ENCODE data around the gene PRKG2. TPM values are rescaled to one million over a fixed set of nuclear protein-coding genes. Genes with fewer than 3 reads are reported as not detected.

Gene PRKG2
- total RNA-seq, 1 experiment from 2014 or later: 0.05 TPM

GRCh38 chr4:81096566-81096965 is 118.5 kb downstream of the PRKG2 start:
- DNase-seq (ENCODE audit: low read depth): no peak

GRCh38 chr4:81095389-81095788 is 119.6 kb downstream of the PRKG2 start:
- no peak for DNase-seq (ENCODE audit: low read depth)

DNA sequence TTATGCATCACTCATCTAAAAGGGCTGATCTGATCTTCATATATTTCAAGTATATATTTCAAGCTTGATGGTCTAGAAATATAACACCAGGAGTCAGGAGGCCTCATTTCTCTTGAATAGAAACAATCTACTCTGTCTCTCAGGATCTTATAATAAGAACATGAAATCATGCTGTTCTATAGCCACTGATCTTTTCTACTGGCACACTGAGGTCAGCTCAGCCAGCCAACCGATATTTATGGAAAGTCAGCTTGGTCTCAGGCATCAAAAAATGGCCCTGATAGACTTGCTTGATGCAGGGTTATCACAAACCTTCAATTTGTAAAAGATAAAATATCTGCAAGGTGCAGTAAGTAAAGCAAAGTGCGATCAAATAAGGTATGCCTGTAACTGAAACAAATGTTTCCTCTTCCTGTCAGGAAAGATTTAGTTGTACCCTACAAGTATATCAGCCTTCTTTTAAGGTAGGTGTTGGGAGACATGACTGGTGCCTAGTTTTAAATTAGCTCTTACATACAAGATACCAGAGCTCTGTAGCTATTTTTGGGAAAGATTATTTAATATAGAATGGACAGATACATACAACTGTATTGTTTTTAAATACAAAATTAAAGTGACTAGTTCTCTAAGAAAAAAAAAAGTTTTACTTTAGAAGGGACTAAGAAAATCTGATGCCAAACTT is 121.2 kb downstream of the PRKG2 start:
- no peak for DNase-seq (ENCODE audit: low read depth)

GRCh38 chr4:81085979-81086378 is 129.0 kb downstream of the PRKG2 start:
- no peak for DNase-seq (ENCODE audit: low read depth)

GRCh38 chr4:81085291-81085690 is 129.7 kb downstream of the PRKG2 start:
- DNase-seq (ENCODE audit: low read depth): peak; percentile 8

- no peak for DNase-seq (ENCODE audit: low read depth)
Measured at GRCh38 chr4:81084634-81085033, 130.4 kb downstream of the PRKG2 start.

DNA sequence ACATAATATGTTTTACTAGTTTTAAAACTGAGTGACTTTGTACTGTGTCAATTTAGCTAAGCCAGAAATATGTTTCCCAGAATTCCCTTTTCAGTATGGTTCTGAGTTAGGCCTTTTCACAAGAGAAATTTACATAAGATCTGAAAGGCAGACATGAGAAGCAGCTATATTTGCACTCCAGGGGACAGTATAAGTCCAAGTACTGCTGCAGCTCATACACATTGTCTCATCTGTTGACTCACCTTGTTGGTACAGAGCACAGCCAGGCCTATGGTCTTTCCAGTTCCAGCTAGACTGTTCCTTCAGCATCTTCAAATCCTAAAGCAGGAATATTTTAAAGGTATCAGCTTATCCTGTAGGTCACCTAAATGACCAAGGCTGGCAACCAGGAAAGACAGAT is 131.0 kb downstream of the PRKG2 start:
- DNase-seq (ENCODE audit: low read depth): peak; percentile 14

GRCh38 chr4:81081156-81081555 is 133.9 kb downstream of the PRKG2 start:
- DNase-seq (ENCODE audit: low read depth): no peak

- DNase-seq (ENCODE audit: low read depth): no peak
Measured at GRCh38 chr4:81071013-81071412, 144.0 kb downstream of the PRKG2 start.

DNA sequence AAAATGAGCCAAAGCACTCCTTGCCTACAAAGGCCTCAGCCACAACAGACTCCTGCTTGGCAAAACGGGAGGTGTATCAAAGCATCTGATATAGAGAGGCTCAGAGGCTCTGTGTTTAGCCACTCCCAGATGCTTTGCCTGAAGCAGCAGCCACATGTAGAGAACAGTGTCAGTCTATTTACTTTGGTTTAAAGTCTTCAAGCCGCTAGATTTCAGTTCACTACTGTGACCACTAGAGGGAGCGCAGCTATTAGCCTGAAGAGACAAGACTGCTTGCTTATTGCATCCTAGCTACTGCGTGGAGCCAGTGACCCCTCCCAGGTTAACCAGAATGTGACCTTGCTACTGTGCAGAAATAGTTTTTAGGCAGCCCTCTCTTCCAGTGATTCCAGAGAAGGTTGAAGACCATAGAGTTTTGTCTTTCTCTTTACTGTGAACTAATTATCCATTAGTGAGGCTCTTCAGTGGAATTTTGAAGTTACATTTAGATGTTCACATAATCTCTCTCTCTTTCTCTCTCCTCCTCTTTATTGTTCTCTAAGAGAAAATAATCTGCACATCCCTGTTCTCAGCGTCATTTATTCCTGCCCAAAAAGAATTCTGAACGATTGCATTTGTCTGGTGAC is 145.2 kb downstream of the PRKG2 start:
- peak; percentile 71 for DNase-seq (ENCODE audit: low read depth)

GRCh38 chr4:81065446-81065845 is 149.6 kb downstream of the PRKG2 start:
- no peak for DNase-seq (ENCODE audit: low read depth)

GRCh38 chr4:81062001-81062400 is 153.0 kb downstream of the PRKG2 start:
- no peak for DNase-seq (ENCODE audit: low read depth)

- no peak for DNase-seq (ENCODE audit: low read depth)
Measured at GRCh38 chr4:81061344-81061730, 153.7 kb downstream of the PRKG2 start.

- no peak for DNase-seq (ENCODE audit: low read depth)
Measured at GRCh38 chr4:81060587-81061343, 154.3 kb downstream of the PRKG2 start.

GRCh38 chr4:81058621-81059020 is 156.4 kb downstream of the PRKG2 start:
- DNase-seq (ENCODE audit: low read depth): no peak

- peak; percentile 56 for DNase-seq (ENCODE audit: low read depth)
Measured at GRCh38 chr4:81052119-81053068, 162.6 kb downstream of the PRKG2 start.

DNA sequence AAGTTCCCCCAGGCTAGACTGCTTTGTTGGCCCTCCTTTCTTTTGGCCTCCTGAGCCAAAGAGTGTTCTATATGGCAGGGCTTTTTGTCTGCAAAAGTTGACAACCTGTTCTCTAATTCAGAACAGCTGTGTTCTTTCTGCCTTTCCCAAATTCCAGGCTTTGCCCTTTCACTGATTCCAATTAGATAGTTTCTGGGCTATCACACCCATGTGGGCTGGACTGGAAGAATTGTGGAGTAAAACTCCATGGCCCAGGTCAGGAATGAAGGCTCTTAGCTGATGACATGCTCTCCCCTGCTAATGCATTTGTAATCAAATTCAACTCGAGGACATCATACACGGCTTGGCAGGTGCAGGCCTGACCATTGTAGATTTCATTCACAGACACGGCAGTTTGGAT is 165.1 kb downstream of the PRKG2 start:
- no peak for DNase-seq (ENCODE audit: low read depth)

- DNase-seq (ENCODE audit: low read depth): no peak
Measured at GRCh38 chr4:81049330-81049729, 165.7 kb downstream of the PRKG2 start.

GRCh38 chr4:81042578-81043365 is 172.2 kb downstream of the PRKG2 start:
- no peak for DNase-seq (ENCODE audit: low read depth)

- DNase-seq (ENCODE audit: low read depth): peak; percentile 36
Measured at GRCh38 chr4:81040012-81040659, 174.9 kb downstream of the PRKG2 start.

All from HT1080 (cell line).